IPS DF 4.7 (cell line): ENCODE data around the gene LRP6.
"Not testable (repeated sequence)": the region's sequence is repeated elsewhere in the genome, so short reads cannot be mapped to it uniquely, and the experiment has no call there.

ENCODE experiments used
- DNase-seq: peaks from one replicate; pipeline ENCODE4 v3.0.0-alpha.2; 2013; ENCODE audit warnings: low spot score; ENCODE audit errors: extremely low read depth

The LRP6 gene

GRCh38 chr12:12266873-12267741, at the start of gene LRP6:
Gene LRP6 (minus strand): TSS chr12:12267044. CDS start chr12:12266735, 309 bp downstream.
- peak; percentile 82 for DNase-seq

- no peak for DNase-seq
Observed at GRCh38 chr12:12315838-12316237, 49.0 kb upstream of the LRP6 start.

DNA sequence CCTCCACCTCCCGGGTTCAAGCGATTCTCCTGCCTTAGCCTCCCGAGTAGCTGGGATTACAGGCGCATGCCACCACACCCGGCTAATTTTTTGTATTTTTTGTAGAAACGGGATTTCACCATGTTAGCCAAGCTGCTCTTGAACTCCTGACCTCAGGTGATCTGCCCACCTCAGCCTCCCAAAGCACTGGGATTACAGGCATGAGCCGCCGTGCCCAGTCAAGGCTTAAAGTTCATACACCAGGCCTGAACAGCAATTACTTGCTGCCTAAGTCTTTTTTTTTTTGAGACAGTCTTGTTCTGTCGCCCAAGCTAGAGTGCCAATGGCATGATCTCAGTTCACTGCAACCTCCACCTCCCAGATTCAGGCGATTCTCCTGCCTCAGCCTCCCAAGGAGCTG, 43.9 kb upstream of the LRP6 start:
- not testable (repeated sequence) for DNase-seq

DNA sequence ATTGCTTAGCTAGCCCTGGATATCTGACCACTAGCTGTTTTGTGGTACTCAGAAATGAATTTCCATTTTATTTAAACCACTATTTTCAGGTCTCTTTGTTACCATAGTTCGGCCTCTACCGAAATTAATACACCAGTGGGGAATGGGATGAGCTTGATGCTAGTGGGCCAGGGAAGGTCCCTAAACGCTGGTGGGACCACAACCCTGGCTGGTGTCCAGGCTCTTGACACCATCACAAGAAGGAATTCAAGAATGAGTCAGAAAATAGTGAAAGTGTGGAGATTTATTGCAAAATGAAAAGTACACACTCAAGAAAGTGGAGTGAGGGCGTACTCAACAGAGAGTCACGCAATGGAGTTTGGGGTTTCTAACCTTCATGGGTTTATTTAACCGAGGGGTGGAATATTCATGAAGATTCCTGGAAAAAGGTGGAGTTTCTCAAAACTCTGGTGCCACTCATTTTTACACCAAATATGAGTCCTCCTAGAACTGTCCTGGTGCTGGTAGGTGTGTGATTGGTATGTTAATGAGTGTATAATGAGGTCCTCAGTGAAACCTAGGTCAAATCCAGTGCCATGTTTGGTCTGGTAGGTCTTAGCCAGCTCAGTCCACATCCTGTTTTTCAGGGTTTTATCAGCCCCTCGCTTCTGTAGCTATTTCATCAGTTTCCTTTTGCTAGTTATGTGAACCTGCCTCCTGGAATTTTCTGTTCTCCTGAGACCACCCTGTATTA, 38.9 kb upstream of the LRP6 start:
- DNase-seq, result no peak

GRCh38 chr12:12302976-12303375, 36.1 kb upstream of the LRP6 start:
- no peak for DNase-seq

- DNase-seq, result no peak
Observed at GRCh38 chr12:12301122-12301521, 34.3 kb upstream of the LRP6 start.

- no peak for DNase-seq
Observed at GRCh38 chr12:12297201-12297830, 30.5 kb upstream of the LRP6 start.

GRCh38 chr12:12294215-12295005, 27.6 kb upstream of the LRP6 start:
- no peak for DNase-seq

GRCh38 chr12:12290206-12290605, 23.4 kb upstream of the LRP6 start:
- DNase-seq, result no peak

- no peak for DNase-seq
Observed at GRCh38 chr12:12286441-12286840, 19.6 kb upstream of the LRP6 start.

GRCh38 chr12:12282761-12283425, 16.0 kb upstream of the LRP6 start:
- no peak for DNase-seq

DNA sequence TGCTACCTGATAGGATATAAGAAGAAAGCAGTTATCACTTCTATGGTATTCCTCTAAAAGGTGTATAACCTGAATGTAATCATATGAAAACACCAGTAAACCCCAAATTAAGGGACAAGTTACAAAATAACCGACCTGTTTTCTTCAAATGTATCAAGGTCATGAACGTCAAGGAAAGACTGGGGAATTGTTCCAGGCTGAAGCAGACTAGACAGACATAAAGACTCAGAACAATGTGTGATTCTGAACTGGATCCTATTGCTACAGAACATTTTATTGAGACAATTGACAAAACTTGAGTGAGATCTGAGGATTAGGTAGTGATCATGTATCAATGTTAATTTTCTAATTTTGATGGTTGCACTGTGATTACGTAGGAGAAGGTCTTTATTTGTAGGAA, 15.4 kb upstream of the LRP6 start:
- DNase-seq, result no peak

GRCh38 chr12:12281134-12281533, 14.3 kb upstream of the LRP6 start:
- no peak for DNase-seq

- DNase-seq, result no peak
Observed at GRCh38 chr12:12278899-12279298, 12.1 kb upstream of the LRP6 start.

DNA sequence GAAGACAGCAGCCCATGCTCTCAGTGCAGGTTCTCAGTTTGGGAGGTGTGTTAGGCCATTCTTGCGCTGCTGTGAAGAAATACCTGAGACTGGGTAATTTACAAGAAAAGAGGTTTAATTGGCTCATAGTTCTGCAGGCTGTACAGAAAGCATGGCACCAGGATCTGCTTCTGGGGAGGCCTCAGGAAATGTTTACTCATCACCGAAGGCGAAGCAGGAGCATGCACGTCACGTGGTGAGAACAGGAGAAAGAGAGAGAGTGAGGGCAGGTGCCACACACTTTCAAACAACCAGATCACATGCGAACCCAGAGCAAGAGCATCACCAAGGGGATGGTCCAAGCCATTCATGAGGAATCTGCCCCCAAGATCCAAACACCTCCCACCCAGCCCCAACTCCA, 9.0 kb upstream of the LRP6 start:
- no peak for DNase-seq

DNA sequence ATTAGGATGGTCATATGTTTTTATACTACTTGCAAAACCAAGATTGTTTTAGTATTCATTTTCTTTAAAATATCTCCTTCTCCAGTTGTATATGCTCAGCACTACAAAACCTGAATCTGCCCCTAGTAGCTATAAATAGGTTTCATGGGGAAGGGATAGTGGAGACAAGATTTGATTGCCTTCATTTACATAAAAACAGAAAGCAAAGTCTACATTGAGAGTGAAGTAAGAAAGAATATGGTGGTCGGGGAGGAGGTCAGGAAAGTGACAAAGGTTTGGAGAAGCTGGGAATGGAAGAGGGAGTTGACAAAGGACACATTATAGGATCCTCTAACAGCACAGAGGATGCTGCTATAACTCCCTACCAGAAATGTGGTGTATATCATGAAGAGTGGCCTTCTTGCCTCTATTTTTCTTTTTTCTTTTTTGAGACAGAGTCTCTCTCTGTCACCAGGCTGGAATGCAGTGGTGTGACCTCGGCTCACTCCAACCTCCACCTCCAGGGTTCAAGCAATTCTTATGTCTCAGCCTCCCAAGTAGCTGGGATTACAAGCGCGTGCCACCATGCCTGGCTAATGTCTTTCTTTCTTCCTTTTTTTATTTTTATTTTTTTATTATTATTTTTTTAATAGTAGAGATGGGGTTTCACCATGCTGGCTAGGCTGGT, 6.6 kb upstream of the LRP6 start:
- no peak for DNase-seq

DNA sequence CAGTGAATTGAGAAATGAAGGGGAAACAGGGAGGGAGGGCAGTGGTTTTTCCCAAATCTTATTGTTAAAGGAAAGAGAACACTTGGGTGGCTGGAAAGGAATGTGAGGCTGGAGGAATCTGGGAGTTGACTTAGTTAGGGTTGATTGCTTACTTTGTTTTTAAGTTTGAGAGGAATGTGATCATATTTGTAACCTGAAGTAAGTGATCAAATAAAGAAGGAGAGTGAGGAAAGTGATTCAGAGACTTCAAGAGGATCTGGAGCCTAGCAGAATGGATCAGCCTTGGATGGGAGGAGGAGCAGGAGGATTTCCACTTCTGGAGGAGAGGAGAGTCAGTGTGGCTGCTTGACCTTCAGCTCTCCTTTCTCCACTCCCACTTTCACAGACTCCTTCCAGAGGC, 6.0 kb upstream of the LRP6 start:
- no peak for DNase-seq

- DNase-seq, result no peak
Observed at GRCh38 chr12:12270226-12270625, 3.4 kb upstream of the LRP6 start.

GRCh38 chr12:12267742-12268200, 927 bp upstream of the LRP6 start:
- DNase-seq, result no peak

DNA sequence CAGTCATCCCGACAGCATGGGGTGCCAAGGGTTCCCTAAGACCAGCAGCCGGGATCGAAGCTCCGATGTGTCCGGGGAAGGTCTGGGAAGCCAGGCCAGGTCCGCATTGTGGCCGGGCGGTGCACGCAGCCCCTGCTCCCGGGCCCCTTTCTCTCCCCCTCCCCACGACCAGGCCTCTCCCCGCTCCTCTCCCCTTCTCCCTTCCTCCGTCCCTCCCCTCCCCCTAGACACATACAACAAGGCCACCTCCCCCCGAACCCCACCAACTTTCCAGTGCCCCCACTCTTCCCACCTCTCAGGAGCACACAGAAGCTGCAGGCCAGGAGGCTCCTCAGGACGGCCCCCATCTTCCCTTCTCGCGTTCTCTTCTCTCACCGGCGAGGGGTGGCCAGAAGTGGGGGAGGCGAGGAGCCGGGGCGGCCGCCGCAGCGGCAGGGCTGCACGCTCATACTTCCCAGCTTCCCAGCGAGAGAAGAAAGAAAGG, 413 bp downstream of the LRP6 start:
- no peak for DNase-seq
